Germinal center (tissue), 1 donor: ENCODE data around the gene IL22.

Experiments
- DNase-seq: peaks from one replicate; pipeline ENCODE4 v3.0.0; 2012; ENCODE audit warnings: mixed read lengths, low spot score

The IL22 gene

DNA sequence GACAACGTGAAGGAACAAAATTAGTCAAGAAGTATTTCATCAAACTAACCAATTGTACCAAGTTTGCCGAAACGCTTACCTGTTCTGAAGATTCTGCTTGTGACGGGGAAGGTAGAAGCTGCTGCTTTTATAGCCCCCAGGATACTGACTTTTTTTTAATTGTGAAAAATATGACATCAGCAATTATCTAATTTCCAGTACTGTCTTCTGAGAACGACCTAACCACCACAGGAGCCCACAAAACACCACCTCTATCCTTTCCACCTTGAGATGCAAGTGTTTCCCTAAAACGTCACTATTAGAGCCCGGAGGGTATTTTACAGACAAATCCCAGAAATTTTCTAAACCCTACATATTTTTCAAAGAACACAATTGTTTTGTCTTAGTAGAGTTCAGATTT lies at the start of gene IL22:
Gene IL22, minus strand, starts transcription at position 101 of the 400 bp plus-strand sequence. CDS start 156 bp downstream, outside the sequence.
- no peak for DNase-seq

- DNase-seq: no peak
Observed at GRCh38 chr12:68297929-68298328, 44.5 kb upstream of the IL22 start.

GRCh38 chr12:68294251-68294650 lies 40.8 kb upstream of the IL22 start:
- no peak for DNase-seq

- no peak for DNase-seq
Observed at GRCh38 chr12:68293347-68293746, 39.9 kb upstream of the IL22 start.

- DNase-seq: no peak
Observed at GRCh38 chr12:68292151-68292943, 38.9 kb upstream of the IL22 start.

DNA sequence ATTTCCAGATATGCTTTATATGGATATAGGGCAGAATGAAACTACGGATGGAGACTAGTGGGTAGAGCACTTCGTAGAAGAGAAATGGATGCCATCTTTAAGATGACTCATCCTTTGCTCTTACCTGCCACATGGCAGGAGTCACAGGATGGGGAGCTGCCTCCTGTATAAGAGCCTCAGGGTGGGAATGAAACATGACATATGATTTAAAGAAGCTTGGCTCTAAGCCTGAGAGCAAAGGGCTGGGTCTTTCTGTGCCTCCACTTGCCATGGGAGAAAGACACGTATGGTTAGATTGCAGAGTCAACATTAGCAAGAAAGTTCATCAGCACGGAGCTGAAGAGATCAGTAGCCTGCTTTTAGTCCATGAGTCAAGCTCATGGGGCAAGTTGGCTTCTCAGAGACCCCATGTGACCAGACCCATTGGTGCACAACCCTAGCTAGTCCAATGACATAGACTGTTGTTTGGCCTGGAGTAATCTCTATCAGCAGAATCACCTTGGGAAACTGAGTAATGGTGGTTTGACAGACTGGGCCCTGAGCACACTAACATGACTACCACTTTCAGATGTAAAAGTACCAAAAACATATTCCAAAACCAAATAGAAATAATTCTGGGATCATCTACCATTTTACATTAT lies 38.1 kb upstream of the IL22 start:
- no peak for DNase-seq

- no peak for DNase-seq
Observed at GRCh38 chr12:68290126-68290525, 36.7 kb upstream of the IL22 start.

GRCh38 chr12:68287106-68287505 lies 33.7 kb upstream of the IL22 start:
- no peak for DNase-seq

GRCh38 chr12:68286396-68286795 lies 33.0 kb upstream of the IL22 start:
- DNase-seq: no peak

DNA sequence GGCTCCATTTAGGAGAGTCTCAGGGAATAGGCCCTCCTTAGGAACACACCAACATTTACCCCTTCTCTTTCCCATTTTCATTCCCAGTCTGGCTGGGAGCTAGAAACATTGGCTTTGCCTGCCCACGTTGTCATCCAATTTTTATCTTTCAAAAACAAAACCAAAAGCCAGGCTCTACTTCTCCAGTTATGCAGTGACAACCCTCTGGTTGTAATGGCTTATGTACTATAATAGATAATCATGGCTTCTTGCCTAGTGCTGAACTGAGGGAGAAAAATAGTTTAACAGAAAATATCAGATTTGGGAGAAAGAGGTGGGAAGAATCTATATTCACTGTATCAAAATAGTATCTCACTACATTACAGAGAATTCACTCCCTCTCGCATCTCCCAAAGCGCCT lies 32.1 kb upstream of the IL22 start:
- DNase-seq: no peak

DNA sequence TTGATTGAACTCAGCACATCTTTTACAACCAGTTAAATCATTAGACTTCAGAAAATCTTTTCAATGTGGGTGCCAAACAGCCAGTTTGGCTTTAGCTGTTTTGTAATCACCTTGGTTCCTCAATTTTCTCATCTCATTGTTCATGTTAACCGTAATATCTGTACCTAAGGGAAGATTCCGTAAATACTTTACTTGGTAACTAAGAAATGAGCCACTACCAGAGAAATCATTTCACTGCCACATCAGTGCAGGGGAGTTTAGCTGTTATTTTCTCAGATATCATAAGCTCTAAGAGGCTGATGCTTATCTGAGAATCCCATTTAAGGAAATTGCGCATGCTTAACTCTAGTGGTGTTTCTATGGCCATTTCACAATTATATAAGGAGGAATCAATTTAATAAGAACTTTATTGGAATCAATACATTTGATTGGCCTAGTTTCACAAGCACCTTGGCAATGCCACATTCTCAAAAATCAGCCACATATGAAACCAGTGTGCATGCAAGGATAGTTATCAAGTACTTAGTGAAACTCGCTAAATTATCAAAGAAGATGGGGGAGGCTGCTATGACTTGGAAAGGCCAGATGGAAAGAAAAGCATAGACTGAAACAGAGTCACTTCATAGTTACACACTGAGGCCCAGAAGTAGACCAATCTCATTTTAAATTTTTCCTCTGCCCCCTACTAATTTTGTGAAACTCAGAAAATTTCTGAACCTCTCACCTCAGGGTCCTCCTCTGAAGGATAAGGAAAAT lies 28.1 kb upstream of the IL22 start:
- no peak for DNase-seq

GRCh38 chr12:68280240-68280639 lies 26.8 kb upstream of the IL22 start:
- no peak for DNase-seq

- DNase-seq: no peak
Observed at GRCh38 chr12:68279227-68280054, 26.0 kb upstream of the IL22 start.

DNA sequence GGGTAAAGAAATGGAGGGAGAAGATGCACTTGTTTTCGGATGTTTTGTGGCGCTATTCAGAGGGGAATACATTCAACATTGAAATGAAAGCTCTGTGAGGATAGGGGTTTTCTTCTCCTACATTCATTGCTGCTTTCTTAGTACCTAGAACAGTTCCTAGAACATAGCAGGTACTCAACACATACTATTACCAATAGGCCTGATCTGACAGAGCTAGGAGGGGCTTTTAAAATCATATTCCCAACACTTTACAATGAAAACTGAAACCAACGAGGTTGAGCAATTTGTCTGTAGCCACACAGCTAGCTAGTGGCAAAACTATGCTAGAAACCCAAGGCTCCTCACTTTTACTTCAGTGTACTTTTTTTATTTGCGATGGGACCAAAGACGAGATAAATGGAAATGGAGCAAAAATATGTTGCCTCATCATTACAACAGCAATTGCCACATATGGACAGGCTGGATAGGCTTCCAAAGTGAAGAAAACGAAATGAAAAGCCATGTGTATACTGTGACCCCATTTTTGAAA lies 23.1 kb upstream of the IL22 start:
- DNase-seq: no peak

DNA sequence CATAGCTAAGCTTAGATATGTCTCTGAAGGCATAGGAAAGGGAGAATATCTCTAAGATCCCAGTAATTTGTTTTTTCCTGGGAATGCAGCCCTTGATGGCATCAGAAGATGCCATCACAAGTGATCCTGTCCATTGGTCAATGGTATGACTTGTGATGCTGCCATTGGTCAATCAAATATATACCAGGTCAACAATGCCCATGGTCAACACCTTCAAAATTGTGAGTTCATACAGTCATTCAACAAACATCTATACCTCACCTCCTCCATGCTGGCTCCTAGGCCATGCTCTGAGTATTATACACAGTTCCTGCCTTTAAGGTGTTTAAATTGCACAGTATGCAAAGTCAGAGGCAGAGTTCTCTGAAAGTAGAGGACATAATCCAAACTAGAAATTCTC lies 19.3 kb upstream of the IL22 start:
- DNase-seq: no peak

- no peak for DNase-seq
Observed at GRCh38 chr12:68271346-68271745, 17.9 kb upstream of the IL22 start.

DNA sequence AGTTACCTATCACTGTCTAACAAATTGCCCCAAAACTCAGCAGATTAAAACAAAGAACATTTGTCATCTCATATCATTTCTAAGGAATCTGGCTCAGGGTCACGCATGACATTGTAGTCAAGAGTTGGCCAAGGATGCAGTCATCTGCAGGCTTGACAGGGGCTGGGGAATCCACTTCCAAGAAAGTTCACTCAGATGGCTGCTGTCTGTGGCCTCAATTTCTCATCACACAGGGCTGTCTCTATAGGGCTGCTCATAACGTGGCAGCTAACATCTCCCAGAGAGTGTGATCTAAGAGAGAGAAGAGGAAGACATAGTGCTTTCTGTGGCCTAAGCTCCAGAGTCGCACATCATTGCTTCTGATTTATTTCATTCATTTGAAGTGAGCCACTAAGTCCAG lies 17.0 kb upstream of the IL22 start:
- DNase-seq: no peak

- no peak for DNase-seq
Observed at GRCh38 chr12:68269779-68270178, 16.4 kb upstream of the IL22 start.

- no peak for DNase-seq
Observed at GRCh38 chr12:68268967-68269366, 15.6 kb upstream of the IL22 start.

DNA sequence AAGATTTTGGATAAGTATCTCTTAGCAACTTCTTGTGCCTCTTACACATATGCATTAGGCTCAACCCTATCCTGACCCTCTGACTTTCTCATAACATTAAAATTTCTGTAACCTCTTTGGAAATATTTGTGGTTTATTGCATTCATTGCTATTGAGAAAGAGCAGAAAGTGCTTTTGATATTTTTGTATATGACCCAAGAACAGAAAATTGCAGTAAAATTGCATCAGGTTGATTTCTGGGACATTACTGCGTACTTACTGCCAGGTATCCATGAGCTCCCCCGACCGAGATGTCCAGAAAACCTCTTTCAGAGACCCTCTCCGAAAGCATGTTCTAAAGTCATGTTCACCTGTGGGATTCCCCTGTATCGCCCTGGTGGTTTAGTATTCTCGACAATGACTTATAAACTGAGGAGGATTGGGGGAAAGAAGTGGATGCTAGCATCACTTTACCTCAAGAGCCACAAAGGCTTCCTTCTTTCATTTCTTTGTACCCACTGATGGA lies 14.5 kb upstream of the IL22 start:
- DNase-seq: no peak

- no peak for DNase-seq
Observed at GRCh38 chr12:68264857-68265256, 11.5 kb upstream of the IL22 start.
